PC-9 (cell line): ENCODE measurements around the gene RNF227. TPM values are rescaled to one million over a fixed set of nuclear protein-coding genes. Genes with fewer than 3 reads are reported as not detected.

Source experiments
- BruUV-seq: library from RNA; stranded (reverse); fragments of 400-500 nt; replicated peaks from 2 replicates; lab custom pipeline; 2021; lab: Mats Ljungman, UMichigan
- CTCF ChIA-PET: fragments of 300-600 bp; sonication (Branson Sonifier 250); formaldehyde crosslinking; loops from one replicate; lab custom pipeline; 2022; ENCODE audit warnings: antibody characterized with exemption; lab: Charles Lee
- POLR2A ChIA-PET: fragments of 300-600 bp; sonication (Branson Sonifier 250); formaldehyde crosslinking; loops from one replicate; lab custom pipeline; 2022; ENCODE audit warnings: antibody characterized with exemption; ENCODE audit not compliant: unreplicated experiment; lab: Charles Lee
- DNase-seq, 2 experiments: peaks; one replicate each; pipeline versions ENCODE4 v3.0.0 to v3.0.0-alpha.2; 2015 to 2022; ENCODE audit warnings: mixed read lengths in 1 of 2
- H2AFZ ChIP-seq: fragments of 200-600 bp; sonication (generic); 2 replicates; pipeline ENCODE4 v1.8.1; 2017; ENCODE audit warnings: antibody characterized with exemption
- H3F3A ChIP-seq: fragments of 200-600 bp; sonication (generic); 2 replicates; pipeline ENCODE4 v1.8.1; 2017; ENCODE audit warnings: antibody characterized with exemption, mild to moderate bottlenecking, low read depth; ENCODE audit not compliant: insufficient read depth
- H3K27ac ChIP-seq: fragments of 200-600 bp; sonication (generic); 2 replicates; pipeline ENCODE4 v1.6.1; 2016; ENCODE audit warnings: mixed run types
- H3K27me3 ChIP-seq: fragments of 200-600 bp; sonication (generic); 2 replicates; pipeline ENCODE4 v1.6.1; 2016; ENCODE audit warnings: low read depth, mixed run types; ENCODE audit not compliant: insufficient read depth
- H3K36me3 ChIP-seq: fragments of 200-600 bp; sonication (generic); 2 replicates; pipeline ENCODE4 v1.6.1; 2016; ENCODE audit warnings: low read depth, mixed run types
- H3K4me1 ChIP-seq: fragments of 200-600 bp; sonication (generic); replicated peaks from 2 replicates; pipeline ENCODE4 v1.6.1; 2016; ENCODE audit warnings: mixed run types; ENCODE audit not compliant: insufficient read depth
- H3K4me2 ChIP-seq: fragments of 200-600 bp; sonication (generic); 2 replicates; pipeline ENCODE4 v1.6.1; 2017; ENCODE audit warnings: mixed run types
- H3K4me3 ChIP-seq: fragments of 200-600 bp; sonication (generic); 2 replicates; pipeline ENCODE4 v1.6.1; 2016; ENCODE audit warnings: mixed run types
- H3K79me2 ChIP-seq: fragments of 200-600 bp; sonication (generic); 2 replicates; pipeline ENCODE4 v1.6.1; 2017; ENCODE audit warnings: low read depth, mixed run types
- H3K9me2 ChIP-seq: fragments of 200-600 bp; sonication (generic); 2 replicates; pipeline ENCODE4 v1.8.1; 2017; ENCODE audit warnings: mild to moderate bottlenecking; ENCODE audit not compliant: insufficient read depth
- H3K9me3 ChIP-seq: fragments of 200-600 bp; sonication (generic); 2 replicates; pipeline ENCODE4 v1.8.1; 2016; ENCODE audit warnings: low read depth; ENCODE audit not compliant: insufficient read depth
- H4K20me1 ChIP-seq: fragments of 200-600 bp; sonication (generic); 2 replicates; pipeline ENCODE4 v1.8.1; 2017; ENCODE audit not compliant: insufficient read depth
- EZH2 ChIP-seq: fragments of 200-600 bp; sonication (generic); IDR thresholded peaks from 2 replicates; pipeline ENCODE4 v1.8.0; 2017; ENCODE audit warnings: antibody characterized with exemption, low read depth
- intact Hi-C: fragments of 100-400 bp; cut with micrococcal nuclease; formaldehyde crosslinking; loops from one replicate; pipeline ENCODE4 v1.10.0; 2022; ENCODE audit not compliant: unreplicated experiment
- total RNA-seq: library from RNA; stranded (reverse); gene quantifications from 2 replicates; pipeline ENCODE4 v1.2.3, GENCODE V29; 2021
- TF ChIP-seq, protein P1 (sequence below): fragments of 200-600 bp; sonication (generic); conservative IDR thresholded peaks from 2 replicates; pipeline ENCODE4 v1.6.1; 2017; ENCODE audit warnings: mixed run types, antibody characterized with exemption, mild to moderate bottlenecking, moderate library complexity

Gene RNF227
- total RNA-seq, 1 experiment from 2014 or later: 3.1 TPM

DNA sequence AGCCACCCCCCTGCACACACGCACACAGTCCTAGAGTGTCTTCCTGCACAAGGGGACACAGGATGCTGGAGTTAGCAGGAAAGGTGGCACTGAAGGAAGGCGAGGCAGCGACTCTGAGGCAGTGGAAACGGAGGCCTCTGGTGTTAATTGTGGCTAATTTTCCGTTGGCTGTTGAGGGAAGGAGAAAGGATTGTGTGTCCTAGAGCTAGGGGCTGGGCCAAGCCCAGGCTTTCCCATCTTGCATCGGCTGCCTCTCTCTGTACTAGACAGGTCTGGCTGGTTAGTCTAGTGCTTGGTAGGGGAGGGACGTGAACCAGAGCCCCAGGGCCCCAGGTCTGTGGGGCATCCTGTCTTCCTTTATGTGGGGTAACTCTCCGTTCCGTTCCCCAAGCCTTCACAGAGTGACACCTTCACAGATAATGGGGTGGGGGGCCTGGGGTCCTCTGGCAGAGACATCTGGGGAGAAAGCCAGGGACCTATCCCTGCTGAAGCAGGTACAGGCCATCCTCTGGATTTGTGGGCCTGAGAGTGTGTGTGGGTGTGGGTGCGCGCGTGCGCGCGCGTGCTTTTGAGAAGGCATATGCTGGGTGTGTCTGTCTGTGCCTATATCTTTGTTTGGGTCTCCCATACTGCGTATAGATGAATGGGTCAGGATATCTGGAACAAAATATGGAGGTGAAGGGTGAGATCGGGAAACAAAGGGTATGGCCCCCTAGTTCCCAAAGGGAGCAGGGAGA is 27.7 kb downstream of the RNF227 start, which contains the start of gene CHD3:
TSS of gene CHD3 (plus strand) at position 606 of the 737 bp plus-strand sequence. CDS start 212 bp downstream, outside the sequence.
- no TSS peak for BruUV-seq
- ChIA-PET POLR2A (interaction anchor here (0.6 kb wide), 2 partner anchors 44 to 113 kb away, joined by 4 read pairs; no protein-coding TSS in a partner anchor), CTCF (interaction anchor here (0.9 kb wide), 1 partner anchor 25 kb away, joined by 4 read pairs; no protein-coding TSS in a partner anchor)
- peaks cover 23% of the 10 kb centered on the region for H3K4me1 ChIP-seq
- peak within 1 kb of the TSS; percentile 80 for H3K27ac ChIP-seq
- peak within 1 kb of the TSS; percentile 99 for H3K4me2 ChIP-seq
- peak within 1 kb of the TSS; percentile 84 for H3K4me3 ChIP-seq
- H3K79me2 ChIP-seq: peaks cover 38% of the 10 kb centered on the region
- intact Hi-C loops: loop anchor here (1.0 to 10.0 kb wide), 4 partner anchors 44 to 304 kb away; partner anchors contain the start of genes CNTROB, MPDU1 and TRAPPC1
- H3F3A ChIP-seq: peaks cover 30% of the 10 kb centered on the region
- no peaks in the 10 kb centered on the region for H3K27me3 ChIP-seq
- no peak for TF ChIP-seq EZH2
- TF ChIP-seq, protein P1, sequence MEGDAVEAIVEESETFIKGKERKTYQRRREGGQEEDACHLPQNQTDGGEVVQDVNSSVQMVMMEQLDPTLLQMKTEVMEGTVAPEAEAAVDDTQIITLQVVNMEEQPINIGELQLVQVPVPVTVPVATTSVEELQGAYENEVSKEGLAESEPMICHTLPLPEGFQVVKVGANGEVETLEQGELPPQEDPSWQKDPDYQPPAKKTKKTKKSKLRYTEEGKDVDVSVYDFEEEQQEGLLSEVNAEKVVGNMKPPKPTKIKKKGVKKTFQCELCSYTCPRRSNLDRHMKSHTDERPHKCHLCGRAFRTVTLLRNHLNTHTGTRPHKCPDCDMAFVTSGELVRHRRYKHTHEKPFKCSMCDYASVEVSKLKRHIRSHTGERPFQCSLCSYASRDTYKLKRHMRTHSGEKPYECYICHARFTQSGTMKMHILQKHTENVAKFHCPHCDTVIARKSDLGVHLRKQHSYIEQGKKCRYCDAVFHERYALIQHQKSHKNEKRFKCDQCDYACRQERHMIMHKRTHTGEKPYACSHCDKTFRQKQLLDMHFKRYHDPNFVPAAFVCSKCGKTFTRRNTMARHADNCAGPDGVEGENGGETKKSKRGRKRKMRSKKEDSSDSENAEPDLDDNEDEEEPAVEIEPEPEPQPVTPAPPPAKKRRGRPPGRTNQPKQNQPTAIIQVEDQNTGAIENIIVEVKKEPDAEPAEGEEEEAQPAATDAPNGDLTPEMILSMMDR: no peak
- H3K9me2 ChIP-seq: no peaks in the 10 kb centered on the region
- H2AFZ ChIP-seq: peak within 1 kb of the TSS; percentile 73
- no peaks in the 10 kb centered on the region; the same call in 1 of the 2 replicates for H3K36me3 ChIP-seq
- no peaks in the 10 kb centered on the region for H3K9me3 ChIP-seq
- peaks cover 4% of the 10 kb centered on the region; the same call in 1 of the 2 replicates for H4K20me1 ChIP-seq
- DNase-seq: peak; percentile 82 to 84

- ChIA-PET CTCF (no interaction called here), POLR2A (no interaction called here)
- H2AFZ ChIP-seq: peak overlapping the region; percentile 73
- H3K4me3 ChIP-seq: peak overlapping the region; percentile 84
- intact Hi-C loops: loop anchor here (1.0 to 10.0 kb wide), 6 partner anchors 26 to 303 kb away; partner anchors contain the start of genes CNTROB, MPDU1, NAA38 and TRAPPC1
- DNase-seq: peak; percentile 88 to 94
- peaks cover 27% of the 10 kb centered on the region for H3K4me1 ChIP-seq
- no peak for TF ChIP-seq EZH2
- TF ChIP-seq, protein P1: no peak
- peaks cover 38% of the 10 kb centered on the region for H3K79me2 ChIP-seq
- peaks cover 30% of the 10 kb centered on the region for H3F3A ChIP-seq
- no peaks in the 10 kb centered on the region for H3K27me3 ChIP-seq
- peaks cover 4% of the 10 kb centered on the region; the same call in 1 of the 2 replicates for H4K20me1 ChIP-seq
- TSS peak; percentile 41 for BruUV-seq
- peak overlapping the region; percentile 99 for H3K4me2 ChIP-seq
- no peaks in the 10 kb centered on the region for H3K9me3 ChIP-seq
- H3K9me2 ChIP-seq: no peaks in the 10 kb centered on the region
- no peaks in the 10 kb centered on the region; the same call in 1 of the 2 replicates for H3K36me3 ChIP-seq
- H3K27ac ChIP-seq: peak overlapping the region; percentile 80
Measured at GRCh38 chr17:7887482-7888183, 28.5 kb downstream of the RNF227 start.

- CTCF ChIA-PET: no interaction called here
- intact Hi-C loops: loop anchor here (1.0 to 10.0 kb wide), 4 partner anchors 26 to 302 kb away; partner anchors contain the start of genes CNTROB, MPDU1, NAA38 and TRAPPC1
- H2AFZ ChIP-seq: peak overlapping the region; percentile 26; the same call in 1 of the 2 replicates
Measured at GRCh38 chr17:7887038-7887481, 29.0 kb downstream of the RNF227 start.

More at GRCh38 chr17:7887038-7887481, 29.0 kb downstream of the RNF227 start:
- TF ChIP-seq, protein P1: no peak; the same call in 1 of the 2 replicates
- no peak for TF ChIP-seq EZH2
- Histone ChIP-seq H3K4me3 (peak overlapping the region; percentile 84), H3K9me2 (no peaks in the 10 kb centered on the region), H3K27me3 (no peaks in the 10 kb centered on the region), H3K36me3 (no peaks in the 10 kb centered on the region; the same call in 1 of the 2 replicates), H3K4me1 (peaks cover 27% of the 10 kb centered on the region), H3K9me3 (no peaks in the 10 kb centered on the region), H4K20me1 (peaks cover 4% of the 10 kb centered on the region; the same call in 1 of the 2 replicates), H3K4me2 (peak overlapping the region; percentile 99), H3K79me2 (peaks cover 38% of the 10 kb centered on the region), H3K27ac (peak overlapping the region; percentile 66), H3F3A (peaks cover 30% of the 10 kb centered on the region)
- POLR2A ChIA-PET: interaction anchor here (0.7 kb wide), 1 partner anchor 30 kb away, joined by 3 read pairs; no protein-coding TSS in a partner anchor
- DNase-seq: no peak
- no TSS peak for BruUV-seq
